ENCODE results near the gene KLRF2. TPM values are rescaled to one million over a fixed set of nuclear protein-coding genes. Genes with fewer than 3 reads are reported as not detected.

Gene KLRF2
- total RNA-seq, 1 donor from 2014 or later: not detected

- no peak for DNase-seq (ENCODE audit: low read depth)
These were observed 52.7 kb downstream of the KLRF2 start for GRCh38 chr12:9933958-9934357.

DNA sequence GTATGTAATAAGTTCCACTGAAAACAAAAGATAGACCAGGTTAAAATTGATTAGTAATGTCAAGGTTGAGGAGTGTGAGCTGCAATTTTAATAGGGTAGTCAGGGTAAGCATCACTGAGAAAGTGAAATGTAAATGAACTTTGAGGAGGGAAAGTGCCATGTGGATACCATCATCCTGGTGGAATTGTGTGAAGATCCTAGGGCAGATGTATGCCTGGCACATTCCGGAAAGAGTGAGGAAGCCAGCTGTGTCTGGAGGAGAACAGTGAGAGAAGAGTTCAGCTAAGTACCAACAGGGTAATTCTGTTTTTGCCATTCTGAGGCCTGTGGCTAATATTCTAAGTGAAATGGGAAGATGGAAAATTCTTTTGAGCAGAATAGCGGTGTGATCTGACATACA, 53.7 kb downstream of the KLRF2 start:
- DNase-seq (ENCODE audit: low read depth): no peak

DNA sequence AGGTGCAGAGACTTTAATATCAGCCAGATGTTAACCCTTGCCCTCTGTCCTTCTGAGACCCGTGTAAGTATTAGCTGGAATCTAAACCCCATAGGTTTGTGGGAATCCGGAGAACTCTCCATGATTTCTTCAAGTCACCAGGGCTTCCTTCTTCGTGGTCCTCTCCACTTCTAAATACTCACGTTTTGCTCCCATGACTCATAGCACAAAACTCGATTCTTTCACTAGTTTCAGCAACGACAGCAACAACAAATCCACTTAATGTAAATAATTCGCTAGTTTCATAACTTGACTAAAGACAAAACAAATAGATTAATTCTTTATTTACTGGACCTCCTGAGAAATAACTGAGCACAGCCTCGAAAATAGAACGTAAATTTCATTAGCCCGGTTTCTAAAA, 55.3 kb downstream of the KLRF2 start:
- no peak for DNase-seq (ENCODE audit: low read depth)

DNA sequence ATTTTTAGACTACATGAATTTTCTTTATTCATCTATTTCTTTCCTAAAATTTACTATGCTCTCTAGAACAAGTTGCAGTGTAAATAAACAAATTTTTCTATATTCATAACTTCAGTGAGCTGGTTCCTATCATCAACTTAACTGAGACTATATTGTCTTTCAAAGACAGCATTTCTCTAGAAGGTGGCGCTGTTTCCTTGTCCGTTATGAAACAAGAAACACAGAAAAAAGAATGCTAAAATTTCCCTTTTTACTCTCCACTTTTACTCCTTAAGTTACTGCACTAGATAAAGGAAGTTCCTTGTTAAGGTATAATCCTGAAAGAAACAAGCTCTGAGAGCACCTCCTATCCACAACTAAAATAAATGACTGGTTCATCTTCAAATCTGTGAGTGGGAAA, 59.1 kb downstream of the KLRF2 start:
- DNase-seq (ENCODE audit: low read depth): peak; percentile 7

GRCh38 chr12:9941838-9942237, 60.5 kb downstream of the KLRF2 start:
- DNase-seq (ENCODE audit: low read depth): no peak

- DNase-seq (ENCODE audit: low read depth): no peak
These were observed 62.0 kb downstream of the KLRF2 start for GRCh38 chr12:9943240-9943639.

DNA sequence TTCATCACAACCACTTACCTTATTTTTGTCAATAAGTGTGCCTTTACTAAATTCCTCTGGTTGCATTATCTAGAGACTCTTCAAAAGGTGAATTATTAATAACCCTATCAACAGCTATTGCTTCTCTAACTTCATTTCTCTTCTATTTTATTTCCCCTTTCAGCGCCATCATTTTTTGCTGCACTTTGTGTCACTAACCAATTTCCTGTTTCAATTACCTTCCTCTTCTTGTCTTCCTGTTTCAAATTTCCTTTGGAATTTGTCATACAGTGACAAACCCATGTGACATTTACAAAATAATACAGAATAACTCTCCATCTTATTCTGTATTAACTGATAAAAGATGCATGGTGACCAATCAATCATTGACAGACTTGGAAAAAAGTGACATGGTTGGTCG, 63.1 kb downstream of the KLRF2 start:
- no peak for DNase-seq (ENCODE audit: low read depth)

Other genes with a start within 250 kb of the KLRF2 start
- gene CLEC2D, start 211.8 kb upstream of the KLRF2 start, total RNA-seq: 4.2 and 6.6 TPM in 2 replicates
- gene CLECL1, start 148.4 kb upstream of the KLRF2 start, total RNA-seq: not detected in 2 replicates
- not detected in 2 replicates for gene CD69, start 120.6 kb upstream of the KLRF2 start, total RNA-seq
- not detected in 2 replicates for gene KLRF1, start 54.0 kb upstream of the KLRF2 start, total RNA-seq
- gene CLEC2B, start 12.1 kb upstream of the KLRF2 start, total RNA-seq: 8.9 and 15.2 TPM in 2 replicates
- gene CLEC2A, start 50.9 kb downstream of the KLRF2 start, total RNA-seq: not detected in 2 replicates
- not detected in 2 replicates for gene CLEC12A, start 89.9 kb downstream of the KLRF2 start, total RNA-seq
- not detected in 2 replicates for gene CLEC1B, start 117.6 kb downstream of the KLRF2 start, total RNA-seq
- not detected in 2 replicates for gene CLEC12B, start 129.1 kb downstream of the KLRF2 start, total RNA-seq
- gene CLEC9A, start 149.2 kb downstream of the KLRF2 start, total RNA-seq: not detected in 2 replicates
- gene CLEC1A, start 217.5 kb downstream of the KLRF2 start, total RNA-seq: not detected in 2 replicates
- not detected in 2 replicates for gene CLEC7A, start 248.7 kb downstream of the KLRF2 start, total RNA-seq

All from myocyte (in vitro differentiated cells).